Small intestine (tissue), 7 donors: Measurements from ENCODE around the gene SORT1. TPM values are rescaled to one million over a fixed set of nuclear protein-coding genes. Genes with fewer than 3 reads are reported as not detected.

Experiments
- DNase-seq, 2 donors: peaks; one replicate each; pipeline versions ENCODE4 v3.0.0 to v3.0.0-alpha.2; 2013
- FAIRE-seq: peaks from 2 replicates; lab custom pipeline; 2012; peaks lifted over from hg19 to GRCh38; lab: Jason Lieb, UNC
- H3K27ac ChIP-seq, 3 donors: one replicate each; pipeline ENCODE4 v1.5.1; 2013; ENCODE audit warnings: low read length in 2 of 3, mild to moderate bottlenecking in 2 of 3, control low read depth in 1 of 3, inconsistent platforms in 1 of 3, low read depth in 1 of 3, moderate library complexity in 1 of 3
- H3K27me3 ChIP-seq, 3 donors: one replicate each; pipeline ENCODE4 v1.6.1; 2013; ENCODE audit warnings: low read length in 3 of 3, inconsistent platforms in 1 of 3; ENCODE audit not compliant: control insufficient read depth in 3 of 3, insufficient read depth in 3 of 3
- H3K36me3 ChIP-seq, 3 donors: one replicate each; pipeline ENCODE4 v1.6.1; 2013; ENCODE audit warnings: low read length in 3 of 3, inconsistent platforms in 1 of 3, low read depth in 1 of 3, mild to moderate bottlenecking in 1 of 3, moderate library complexity in 1 of 3; ENCODE audit not compliant: control insufficient read depth in 3 of 3, insufficient read depth in 2 of 3
- H3K4me1 ChIP-seq, 3 donors: one replicate each; pipeline ENCODE4 v1.6.1; 2013; ENCODE audit warnings: low read length in 2 of 3, inconsistent platforms in 1 of 3, low read depth in 1 of 3, mild to moderate bottlenecking in 1 of 3, moderate library complexity in 1 of 3; ENCODE audit not compliant: control insufficient read depth in 3 of 3, insufficient read depth in 2 of 3
- H3K4me3 ChIP-seq, 3 donors: one replicate each; pipeline ENCODE4 v1.5.1; 2013; ENCODE audit warnings: low read length in 3 of 3, control low read depth in 1 of 3, inconsistent platforms in 1 of 3, low read depth in 1 of 3, mild to moderate bottlenecking in 1 of 3, moderate library complexity in 1 of 3
- H3K9me3 ChIP-seq, 2 donors: one replicate each; pipeline ENCODE4 v1.6.1; 2013; ENCODE audit warnings: low read depth in 1 of 2, low read length in 1 of 2; ENCODE audit not compliant: control insufficient read depth in 2 of 2, insufficient read depth in 1 of 2
- WGBS, 3 donors: extraction: QIAGEN DNeasy Blood & Tissue Kit; methylation state at CpG; one replicate each; pipeline ENCODE4 v1.1.7; 2013; 5-methylcytosine and 5-hydroxymethylcytosine counted together
- polyA plus RNA-seq, 4 donors: library from polyadenylated mRNA; stranded (reverse) in 3 of 4; unstranded in 1 of 4; fragments of 200-250 nt in 3 of 4; fragments of 120-200 nt in 1 of 4; gene quantifications; one replicate each; pipeline versions ENCODE4 v1.2.1 to v1.2.3, GENCODE V29; 2013
- donor health status: healthy with polysubstance abuse.
- donor health status: control.
- donor health status: control.
- donor health status: Bipolar disorder and iron deficiency.
- donor health status: healthy.

Gene SORT1
- polyA plus RNA-seq, 4 donors: 7.0 to 51.5 (median 23.6) TPM

- no peak overlapping the region for H3K27ac ChIP-seq
- no peaks in the 10 kb centered on the region for H3K9me3 ChIP-seq
- H3K4me3 ChIP-seq: no peak overlapping the region
- peaks cover 0 to 93% (median 0%) of the 10 kb centered on the region in 3 donors for H3K36me3 ChIP-seq
- no peak for DNase-seq
- H3K4me1 ChIP-seq: peaks cover 0 to 9% (median 0%) of the 10 kb centered on the region in 3 donors
- no peak for FAIRE-seq
- WGBS, 3 donors: 92 to 97% (median 94%) methylated on average over 24 to 29 of the region's 29 CpGs
- H3K27me3 ChIP-seq: no peaks in the 10 kb centered on the region
These were observed 129.1 kb downstream of the SORT1 start for GRCh38 chr1:109268431-109269211.

- 93 to 95% (median 94%) methylated on average over 17 of the region's 17 CpGs for WGBS, 3 donors
- FAIRE-seq: no peak
- no peak for DNase-seq
- Histone ChIP-seq H3K27ac (no peak overlapping the region), H3K36me3 (peaks cover 0 to 92% (median 0%) of the 10 kb centered on the region in 3 donors), H3K4me1 (peaks cover 0 to 1% (median 0%) of the 10 kb centered on the region in 3 donors), H3K27me3 (no peaks in the 10 kb centered on the region), H3K9me3 (no peaks in the 10 kb centered on the region), H3K4me3 (no peak overlapping the region)
These were observed 129.9 kb downstream of the SORT1 start for GRCh38 chr1:109267743-109268300.

- DNase-seq (no peak), FAIRE-seq (no peak)
- H3K36me3 ChIP-seq: peaks cover 0 to 92% (median 0%) of the 10 kb centered on the region in 3 donors
- H3K4me1 ChIP-seq: no peaks in the 10 kb centered on the region
- no peak overlapping the region for H3K4me3 ChIP-seq
- WGBS, 3 donors: 82 to 87% (median 85%) methylated on average over 11 of the region's 11 CpGs
- H3K27me3 ChIP-seq: no peaks in the 10 kb centered on the region
- H3K9me3 ChIP-seq: no peaks in the 10 kb centered on the region
- no peak overlapping the region for H3K27ac ChIP-seq
These were observed 130.8 kb downstream of the SORT1 start for GRCh38 chr1:109266965-109267364.

GRCh38 chr1:109265741-109266330, 131.9 kb downstream of the SORT1 start:
- WGBS, 3 donors: 90 to 92% (median 92%) methylated on average over 12 to 13 of the region's 13 CpGs
- H3K4me1 ChIP-seq: no peaks in the 10 kb centered on the region
- no peaks in the 10 kb centered on the region for H3K9me3 ChIP-seq
- peaks cover 0 to 93% (median 0%) of the 10 kb centered on the region in 3 donors for H3K36me3 ChIP-seq
- no peak overlapping the region for H3K27ac ChIP-seq
- FAIRE-seq: no peak
- no peak for DNase-seq
- H3K27me3 ChIP-seq: no peaks in the 10 kb centered on the region
- no peak overlapping the region for H3K4me3 ChIP-seq

- WGBS, 3 donors: 85 to 93% (median 88%) methylated on average over 4 of the region's 4 CpGs
- FAIRE-seq (no peak), DNase-seq (no peak)
- Histone ChIP-seq H3K4me3 (no peak overlapping the region), H3K36me3 (peaks cover 0 to 92% (median 0%) of the 10 kb centered on the region in 3 donors), H3K9me3 (no peaks in the 10 kb centered on the region), H3K27ac (no peak overlapping the region), H3K4me1 (no peaks in the 10 kb centered on the region), H3K27me3 (no peaks in the 10 kb centered on the region)
These were observed 132.7 kb downstream of the SORT1 start for GRCh38 chr1:109265016-109265415.

- no peaks in the 10 kb centered on the region for H3K4me1 ChIP-seq
- H3K27me3 ChIP-seq: no peaks in the 10 kb centered on the region
- H3K9me3 ChIP-seq: no peaks in the 10 kb centered on the region
- no peak overlapping the region for H3K4me3 ChIP-seq
- 73 to 84% (median 76%) methylated on average over 8 to 9 of the region's 9 CpGs for WGBS, 3 donors
- peaks cover 0 to 90% (median 0%) of the 10 kb centered on the region in 3 donors for H3K36me3 ChIP-seq
- no peak overlapping the region for H3K27ac ChIP-seq
- FAIRE-seq (no peak), DNase-seq (no peak)
These were observed 133.4 kb downstream of the SORT1 start for GRCh38 chr1:109264379-109264755.

GRCh38 chr1:109263597-109264378, 133.9 kb downstream of the SORT1 start:
- Histone ChIP-seq H3K9me3 (no peaks in the 10 kb centered on the region), H3K4me1 (no peaks in the 10 kb centered on the region), H3K27ac (no peak overlapping the region), H3K27me3 (no peaks in the 10 kb centered on the region), H3K4me3 (no peak overlapping the region), H3K36me3 (peaks cover 0 to 90% (median 0%) of the 10 kb centered on the region in 3 donors)
- 59 to 71% (median 70%) methylated on average over 26 to 29 of the region's 29 CpGs for WGBS, 3 donors
- FAIRE-seq (no peak), DNase-seq (peak; percentile 54 to 85)

- Histone ChIP-seq H3K36me3 (peaks cover 0 to 90% (median 0%) of the 10 kb centered on the region in 3 donors), H3K27me3 (no peaks in the 10 kb centered on the region), H3K27ac (no peak overlapping the region), H3K4me3 (no peak overlapping the region), H3K9me3 (no peaks in the 10 kb centered on the region), H3K4me1 (no peaks in the 10 kb centered on the region)
- 78 to 87% (median 86%) methylated on average over 8 to 12 of the region's 12 CpGs for WGBS, 3 donors
- no peak for FAIRE-seq
- no peak for DNase-seq
These were observed 134.5 kb downstream of the SORT1 start for GRCh38 chr1:109263234-109263596.
